Nephron progenitor cell (in vitro differentiated cells): ENCODE data around the gene HES1.

ENCODE experiments used
- DNase-seq: peaks from one replicate; pipeline ENCODE4 v3.0.0; 2021
- H3K27ac Mint-ChIP-seq: 2 replicates; pipeline ENCODE4 v1.8.0; 2021; ENCODE audit warnings: mild to moderate bottlenecking, moderate library complexity, mixed read lengths
- H3K27me3 Mint-ChIP-seq: 2 replicates; pipeline ENCODE4 v1.8.0; 2021; ENCODE audit warnings: mild to moderate bottlenecking, low read depth, mixed read lengths; ENCODE audit not compliant: poor library complexity
- H3K36me3 Mint-ChIP-seq: 2 replicates; pipeline ENCODE4 v1.8.0; 2021; ENCODE audit warnings: low read depth, mixed read lengths
- H3K4me1 Mint-ChIP-seq: 2 replicates; pipeline ENCODE4 v1.8.0; 2021; ENCODE audit warnings: mixed read lengths
- H3K4me3 Mint-ChIP-seq: 2 replicates; pipeline ENCODE4 v1.8.0; 2021; ENCODE audit warnings: mild to moderate bottlenecking, moderate library complexity, mixed read lengths
- H3K9me3 Mint-ChIP-seq: 2 replicates; pipeline ENCODE4 v1.8.0; 2021; ENCODE audit warnings: mild to moderate bottlenecking, moderate library complexity, mixed read lengths
- TF ChIP-seq, protein P1 (sequence below): fragments of 200-600 bp; sonication (generic); IDR thresholded peaks from 2 replicates; pipeline ENCODE4 v1.5.0; 2021; ENCODE audit warnings: antibody characterized with exemption

Gene HES1

GRCh38 chr3:194136519-194137007 is 615 bp downstream of the HES1 start:
- Mint-ChIP-seq H3K4me3 (peak overlapping the region; percentile 97), H3K27ac (peak overlapping the region; percentile 99), H3K36me3 (no peaks in the 10 kb centered on the region), H3K4me1 (peaks cover 56% of the 10 kb centered on the region), H3K27me3 (peaks cover 32% of the 10 kb centered on the region), H3K9me3 (no peaks in the 10 kb centered on the region)
- DNase-seq, result no peak
- TF ChIP-seq, protein P1, sequence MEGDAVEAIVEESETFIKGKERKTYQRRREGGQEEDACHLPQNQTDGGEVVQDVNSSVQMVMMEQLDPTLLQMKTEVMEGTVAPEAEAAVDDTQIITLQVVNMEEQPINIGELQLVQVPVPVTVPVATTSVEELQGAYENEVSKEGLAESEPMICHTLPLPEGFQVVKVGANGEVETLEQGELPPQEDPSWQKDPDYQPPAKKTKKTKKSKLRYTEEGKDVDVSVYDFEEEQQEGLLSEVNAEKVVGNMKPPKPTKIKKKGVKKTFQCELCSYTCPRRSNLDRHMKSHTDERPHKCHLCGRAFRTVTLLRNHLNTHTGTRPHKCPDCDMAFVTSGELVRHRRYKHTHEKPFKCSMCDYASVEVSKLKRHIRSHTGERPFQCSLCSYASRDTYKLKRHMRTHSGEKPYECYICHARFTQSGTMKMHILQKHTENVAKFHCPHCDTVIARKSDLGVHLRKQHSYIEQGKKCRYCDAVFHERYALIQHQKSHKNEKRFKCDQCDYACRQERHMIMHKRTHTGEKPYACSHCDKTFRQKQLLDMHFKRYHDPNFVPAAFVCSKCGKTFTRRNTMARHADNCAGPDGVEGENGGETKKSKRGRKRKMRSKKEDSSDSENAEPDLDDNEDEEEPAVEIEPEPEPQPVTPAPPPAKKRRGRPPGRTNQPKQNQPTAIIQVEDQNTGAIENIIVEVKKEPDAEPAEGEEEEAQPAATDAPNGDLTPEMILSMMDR, result no peak

- peak overlapping the region; percentile 97 for H3K4me3 Mint-ChIP-seq
- H3K27me3 Mint-ChIP-seq, result peaks cover 31% of the 10 kb centered on the region
- peaks cover 55% of the 10 kb centered on the region for H3K4me1 Mint-ChIP-seq
- DNase-seq, result peak; percentile 65
- TF ChIP-seq, protein P1, result no peak
- H3K9me3 Mint-ChIP-seq, result no peaks in the 10 kb centered on the region
- H3K27ac Mint-ChIP-seq, result peak overlapping the region; percentile 99
- no peaks in the 10 kb centered on the region for H3K36me3 Mint-ChIP-seq
These were observed 1.1 kb downstream of the HES1 start for GRCh38 chr3:194137008-194137505.

GRCh38 chr3:194137506-194138474 is 1.8 kb downstream of the HES1 start:
- Mint-ChIP-seq H3K27ac (peak overlapping the region; percentile 99), H3K9me3 (no peaks in the 10 kb centered on the region), H3K4me1 (peaks cover 55% of the 10 kb centered on the region), H3K36me3 (no peaks in the 10 kb centered on the region), H3K27me3 (peaks cover 24% of the 10 kb centered on the region), H3K4me3 (peak overlapping the region; percentile 97)
- TF ChIP-seq, protein P1, result no peak
- peak; percentile 66 for DNase-seq

DNA sequence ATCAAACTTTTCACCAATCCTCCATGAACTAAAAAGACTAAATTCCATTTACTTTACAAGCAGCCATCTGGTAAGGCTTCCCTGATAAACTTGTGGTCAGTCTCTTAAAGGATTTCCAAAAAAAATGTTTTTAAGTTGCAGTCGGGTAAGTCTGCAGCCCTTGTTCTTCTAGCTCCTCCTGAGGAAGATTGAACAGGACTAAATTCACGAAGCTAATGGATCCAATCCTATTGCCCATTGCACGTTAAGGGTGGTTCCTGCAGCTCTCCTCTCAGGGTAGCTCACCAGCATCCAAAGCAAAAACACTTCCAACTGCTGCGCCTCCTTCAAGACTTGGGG is 2.8 kb downstream of the HES1 start:
- peaks cover 51% of the 10 kb centered on the region for H3K4me1 Mint-ChIP-seq
- TF ChIP-seq, protein P1, result no peak
- H3K4me3 Mint-ChIP-seq, result peak overlapping the region; percentile 92
- DNase-seq, result no peak
- H3K27me3 Mint-ChIP-seq, result peaks cover 15% of the 10 kb centered on the region
- peak overlapping the region; percentile 86 for H3K27ac Mint-ChIP-seq
- H3K36me3 Mint-ChIP-seq, result no peaks in the 10 kb centered on the region
- no peaks in the 10 kb centered on the region for H3K9me3 Mint-ChIP-seq

- peaks cover 19% of the 10 kb centered on the region for H3K27me3 Mint-ChIP-seq
- peak; percentile 66 for DNase-seq
- no peaks in the 10 kb centered on the region for H3K36me3 Mint-ChIP-seq
- TF ChIP-seq, protein P1, result no peak
- no peaks in the 10 kb centered on the region for H3K9me3 Mint-ChIP-seq
- peak overlapping the region; percentile 92 for H3K4me3 Mint-ChIP-seq
- peaks cover 53% of the 10 kb centered on the region for H3K4me1 Mint-ChIP-seq
- peak overlapping the region; percentile 86 for H3K27ac Mint-ChIP-seq
These were observed 3.3 kb downstream of the HES1 start for GRCh38 chr3:194139071-194139813.
